CD14-positive monocyte (primary cell): ENCODE measurements around the gene SETBP1. TPM values are rescaled to one million over a fixed set of nuclear protein-coding genes. Genes with fewer than 3 reads are reported as not detected.

ENCODE experiments used
- DNase-seq, 3 donors: peaks; one replicate each; pipeline ENCODE4 v3.0.0-alpha.2; 2011 to 2022
- H2AFZ ChIP-seq: 2 replicates; pipeline ENCODE4 v1.6.0; 2012; ENCODE audit warnings: mild to moderate bottlenecking, low read depth, low read length, inconsistent platforms; ENCODE audit not compliant: insufficient read depth, poor library complexity, severe bottlenecking
- H3K27ac ChIP-seq, 2 donors: 1 replicate in 1 of 2; 2 replicates in 1 of 2; pipeline ENCODE4 v1.5.1; 2012 to 2013; ENCODE audit warnings: low read length in 2 of 2, control low read depth in 1 of 2, inconsistent platforms in 1 of 2, low read depth in 1 of 2, mild to moderate bottlenecking in 1 of 2
- H3K27me3 ChIP-seq, 2 donors: one replicate each; pipeline versions ENCODE4 v1.6.0 to v1.6.1; 2011 to 2013; ENCODE audit warnings: low read length in 2 of 2; ENCODE audit not compliant: control insufficient read depth in 2 of 2, insufficient read depth in 2 of 2
- H3K36me3 ChIP-seq, 2 donors: replicated peaks in 1 of 2; 1 replicate in 1 of 2; 2 replicates in 1 of 2; pipeline versions ENCODE4 v1.5.1 to v1.6.1; 2012 to 2013; ENCODE audit warnings: low read length in 2 of 2, control low read depth in 1 of 2, inconsistent platforms in 1 of 2, mild to moderate bottlenecking in 1 of 2; ENCODE audit not compliant: insufficient read depth in 2 of 2, control insufficient read depth in 1 of 2
- H3K4me1 ChIP-seq, 2 donors: 1 replicate in 1 of 2; 2 replicates in 1 of 2; pipeline versions ENCODE4 v1.5.1 to v1.6.1; 2012 to 2013; ENCODE audit warnings: low read length in 2 of 2, control low read depth in 1 of 2, inconsistent platforms in 1 of 2, mild to moderate bottlenecking in 1 of 2, moderate library complexity in 1 of 2; ENCODE audit not compliant: insufficient read depth in 2 of 2, control insufficient read depth in 1 of 2
- H3K4me2 ChIP-seq: replicated peaks from 2 replicates; pipeline ENCODE3; 2012; ENCODE audit warnings: low read length, moderate library complexity, mild to moderate bottlenecking; ENCODE audit not compliant: poor library complexity, severe bottlenecking; ENCODE audit errors: extremely low read depth
- H3K4me3 ChIP-seq, 3 experiments: fragments of 200-600 bp in 1 of 3; sonication (generic) in 1 of 3; replicated peaks in 1 of 3; 1 replicate in 2 of 3; 2 replicates in 1 of 3; pipeline ENCODE4 v1.5.1; 2011 to 2013; ENCODE audit warnings: low read length in 3 of 3, mild to moderate bottlenecking in 3 of 3, control low read depth in 2 of 3, low read depth in 2 of 3, inconsistent platforms in 1 of 3, moderate library complexity in 1 of 3
- H3K79me2 ChIP-seq: 2 replicates; pipeline ENCODE4 v1.6.0; 2012; ENCODE audit warnings: mild to moderate bottlenecking, control low read depth, inconsistent platforms, low read length, moderate library complexity; ENCODE audit not compliant: insufficient read depth
- H3K9ac ChIP-seq: 2 replicates; pipeline ENCODE4 v1.6.0; 2017; ENCODE audit warnings: low read length, mild to moderate bottlenecking; ENCODE audit not compliant: insufficient read depth, poor library complexity, severe bottlenecking
- H3K9me3 ChIP-seq, 2 donors: replicated peaks in 1 of 2; 1 replicate in 1 of 2; 2 replicates in 1 of 2; pipeline versions ENCODE4 v1.5.1 to v1.6.1; 2012 to 2013; ENCODE audit warnings: low read length in 2 of 2, control low read depth in 1 of 2; ENCODE audit not compliant: control insufficient read depth in 1 of 2, insufficient read depth in 1 of 2
- H4K20me1 ChIP-seq: 2 replicates; pipeline ENCODE4 v1.6.0; 2012; ENCODE audit warnings: mild to moderate bottlenecking, low read length, control low read depth, moderate library complexity; ENCODE audit not compliant: insufficient read depth
- H3K27ac Mint-ChIP-seq, 7 donors: one replicate each; pipeline ENCODE4 v1.8.0; 2020; ENCODE audit warnings: mild to moderate bottlenecking in 7 of 7, mixed read lengths in 7 of 7, moderate library complexity in 6 of 7, inconsistent platforms in 2 of 7
- H3K27me3 Mint-ChIP-seq, 3 donors: one replicate each; pipeline ENCODE4 v1.8.0; 2021 to 2022; ENCODE audit warnings: low read depth in 3 of 3, mild to moderate bottlenecking in 3 of 3, mixed read lengths in 3 of 3, moderate library complexity in 3 of 3, inconsistent platforms in 1 of 3
- H3K36me3 Mint-ChIP-seq, 2 donors: one replicate each; pipeline ENCODE4 v1.8.0; 2020; ENCODE audit warnings: mixed read lengths in 2 of 2, inconsistent platforms in 1 of 2, mild to moderate bottlenecking in 1 of 2
- H3K4me1 Mint-ChIP-seq: one replicate; pipeline ENCODE4 v1.8.0; 2020; ENCODE audit warnings: mild to moderate bottlenecking, mixed read lengths
- H3K4me3 Mint-ChIP-seq, 2 donors: one replicate each; pipeline ENCODE4 v1.8.0; 2020; ENCODE audit warnings: mild to moderate bottlenecking in 2 of 2, mixed read lengths in 2 of 2, moderate library complexity in 1 of 2
- H3K9me3 Mint-ChIP-seq, 7 donors: one replicate each; pipeline ENCODE4 v1.8.0; 2020 to 2022; ENCODE audit warnings: mixed read lengths in 7 of 7, mild to moderate bottlenecking in 6 of 7, moderate library complexity in 6 of 7, inconsistent platforms in 2 of 7
- WGBS: methylation state at CpG from one replicate; pipeline ENCODE4 v1.1.5; 2013; ENCODE audit warnings: missing lambda C conversion rate; ENCODE audit not compliant: insufficient coverage; 5-methylcytosine and 5-hydroxymethylcytosine counted together
- intact Hi-C, 2 donors: fragments of 100-400 bp; cut with micrococcal nuclease; formaldehyde crosslinking; loops; one replicate each; pipeline versions ENCODE4 v1.15.0 to v1.15.1; 2023
- polyA plus RNA-seq, 3 donors: library from polyadenylated mRNA; depleted of rRNA in 1 of 3; unstranded in 2 of 3; stranded (reverse) in 1 of 3; fragments of 300-500 nt in 2 of 3; fragments of >200 nt in 1 of 3; fragmentation: Illumina TruSeq in 2 of 3; gene quantifications; 1 replicate in 2 of 3; 2 replicates in 1 of 3; pipeline ENCODE4 v1.2.3, GENCODE V29; 2012 to 2021
- TF ChIP-seq, protein P1 (sequence below): fragments of 200-600 bp; IDR thresholded peaks from one replicate; pipeline ENCODE4 v1.8.0; 2022; ENCODE audit warnings: antibody characterized with exemption, mild to moderate bottlenecking

Gene SETBP1
- polyA plus RNA-seq, 3 donors = 0.01 to 1.2 TPM; not detected in 1

DNA sequence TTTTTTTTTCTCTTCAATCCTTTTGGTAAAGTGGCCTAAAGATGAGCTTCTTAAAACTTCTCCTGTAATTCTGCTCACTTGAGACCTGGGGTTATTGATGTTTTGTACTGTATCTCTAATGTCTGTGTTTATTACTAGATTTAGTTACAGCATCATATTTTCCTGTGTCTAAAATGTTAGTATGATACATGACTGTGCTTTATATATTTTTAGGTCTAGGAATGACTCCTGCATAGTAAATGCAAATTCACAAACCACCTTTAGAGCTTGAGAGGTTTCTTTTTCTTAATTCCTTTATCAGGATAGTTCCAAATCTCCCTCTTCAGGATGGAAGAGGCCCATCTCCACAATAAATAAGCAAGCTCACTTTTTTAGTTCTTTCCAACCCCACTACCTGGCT, 197.6 kb downstream of the SETBP1 start:
- Mint-ChIP-seq H3K27ac (no peak overlapping the region), H3K4me1 (no peaks in the 10 kb centered on the region), H3K27me3 (peaks cover 10 to 12% (median 11%) of the 10 kb centered on the region in 3 donors), H3K9me3 (peaks cover 0 to 4% (median 1%) of the 10 kb centered on the region in 7 donors), H3K36me3 (no peaks in the 10 kb centered on the region), H3K4me3 (no peak overlapping the region)
- H4K20me1 ChIP-seq = no peaks in the 10 kb centered on the region
- H3K9me3 ChIP-seq = no peaks in the 10 kb centered on the region
- DNase-seq = no peak
- no peak overlapping the region for H3K4me3 ChIP-seq
- H3K27ac ChIP-seq = no peak overlapping the region
- H3K79me2 ChIP-seq = no peaks in the 10 kb centered on the region
- TF ChIP-seq, protein P1, sequence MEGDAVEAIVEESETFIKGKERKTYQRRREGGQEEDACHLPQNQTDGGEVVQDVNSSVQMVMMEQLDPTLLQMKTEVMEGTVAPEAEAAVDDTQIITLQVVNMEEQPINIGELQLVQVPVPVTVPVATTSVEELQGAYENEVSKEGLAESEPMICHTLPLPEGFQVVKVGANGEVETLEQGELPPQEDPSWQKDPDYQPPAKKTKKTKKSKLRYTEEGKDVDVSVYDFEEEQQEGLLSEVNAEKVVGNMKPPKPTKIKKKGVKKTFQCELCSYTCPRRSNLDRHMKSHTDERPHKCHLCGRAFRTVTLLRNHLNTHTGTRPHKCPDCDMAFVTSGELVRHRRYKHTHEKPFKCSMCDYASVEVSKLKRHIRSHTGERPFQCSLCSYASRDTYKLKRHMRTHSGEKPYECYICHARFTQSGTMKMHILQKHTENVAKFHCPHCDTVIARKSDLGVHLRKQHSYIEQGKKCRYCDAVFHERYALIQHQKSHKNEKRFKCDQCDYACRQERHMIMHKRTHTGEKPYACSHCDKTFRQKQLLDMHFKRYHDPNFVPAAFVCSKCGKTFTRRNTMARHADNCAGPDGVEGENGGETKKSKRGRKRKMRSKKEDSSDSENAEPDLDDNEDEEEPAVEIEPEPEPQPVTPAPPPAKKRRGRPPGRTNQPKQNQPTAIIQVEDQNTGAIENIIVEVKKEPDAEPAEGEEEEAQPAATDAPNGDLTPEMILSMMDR = no peak
- H3K36me3 ChIP-seq = no peaks in the 10 kb centered on the region
- H2AFZ ChIP-seq = no peak overlapping the region
- H3K9ac ChIP-seq = no peak overlapping the region
- peaks cover 1 to 3% of the 10 kb centered on the region in 2 donors for H3K27me3 ChIP-seq
- no peaks in the 10 kb centered on the region for H3K4me1 ChIP-seq
- H3K4me2 ChIP-seq = no peak overlapping the region
- intact Hi-C loops = no loop called here

DNA sequence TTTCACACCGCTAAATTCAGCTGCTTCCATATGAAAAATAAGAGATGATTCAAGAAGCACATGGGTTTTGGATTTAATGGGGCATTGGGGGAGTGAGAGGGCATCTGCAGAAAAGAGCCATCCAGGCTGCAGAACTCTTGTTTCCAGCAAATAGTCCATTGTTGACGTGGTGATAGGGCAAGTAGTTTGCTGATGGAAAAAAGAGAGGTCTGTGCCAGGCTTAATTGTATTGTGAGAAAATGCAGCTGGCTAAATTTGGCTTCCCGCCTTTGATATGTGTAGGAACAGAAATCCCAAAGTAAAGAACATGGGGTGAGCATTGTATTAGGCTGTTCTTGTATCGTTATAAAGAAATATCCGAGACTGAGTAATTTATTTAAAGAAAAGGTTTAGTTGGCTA, 199.5 kb downstream of the SETBP1 start:
- H3K9me3 ChIP-seq = no peaks in the 10 kb centered on the region
- no peaks in the 10 kb centered on the region for H3K36me3 Mint-ChIP-seq
- no peaks in the 10 kb centered on the region for H4K20me1 ChIP-seq
- DNase-seq = no peak
- peaks cover 5% of the 10 kb centered on the region for H3K4me1 Mint-ChIP-seq
- peaks cover 3 to 4% of the 10 kb centered on the region in 2 donors for H3K27me3 ChIP-seq
- no peaks in the 10 kb centered on the region for H3K79me2 ChIP-seq
- no peak overlapping the region for H3K27ac Mint-ChIP-seq
- H3K4me2 ChIP-seq = no peak overlapping the region
- peaks cover 0 to 4% (median 0%) of the 10 kb centered on the region in 7 donors for H3K9me3 Mint-ChIP-seq
- intact Hi-C loops = no loop called here
- no peak overlapping the region for H3K4me3 Mint-ChIP-seq
- no peaks in the 10 kb centered on the region for H3K36me3 ChIP-seq
- H3K9ac ChIP-seq = no peak overlapping the region
- no peak overlapping the region for H3K27ac ChIP-seq
- WGBS = 100% methylated on average over 5 of the region's 5 CpGs
- H3K27me3 Mint-ChIP-seq = peaks cover 6 to 12% (median 11%) of the 10 kb centered on the region in 3 donors
- no peaks in the 10 kb centered on the region for H3K4me1 ChIP-seq
- no peak overlapping the region for H3K4me3 ChIP-seq
- TF ChIP-seq, protein P1 = no peak
- no peak overlapping the region for H2AFZ ChIP-seq
